Neural cell (in vitro differentiated cells): ENCODE results near the gene SKI. TPM values are rescaled to one million over a fixed set of nuclear protein-coding genes. Genes with fewer than 3 reads are reported as not detected.
A peak's percentile ranks its signal among the peaks of the same experiment; 100 is the strongest.

Source experiments
- H2AFZ ChIP-seq: fragments of 200-600, 300-800 bp; sonication (generic), shearing (Covaris generic); 2 replicates; pipeline ENCODE4 v1.6.0; 2014; ENCODE audit warnings: low read depth, mild to moderate bottlenecking, antibody characterized with exemption, low read length, moderate library complexity
- H3F3A ChIP-seq: fragments of 200-600 bp; shearing (Covaris generic); 2 replicates; pipeline ENCODE4 v1.6.1; 2016; ENCODE audit warnings: mild to moderate bottlenecking, moderate library complexity, mixed read lengths, antibody characterized with exemption, low read length; ENCODE audit not compliant: insufficient read depth, poor library complexity, severe bottlenecking
- H3K27ac ChIP-seq: fragments of 200-600, 300-800 bp; sonication (generic), shearing (Covaris generic); 2 replicates; pipeline ENCODE4 v1.5.1; 2014; ENCODE audit warnings: mild to moderate bottlenecking, low read length, moderate library complexity
- H3K27me3 ChIP-seq: fragments of 300-800, 200-600 bp; sonication (generic), shearing (Covaris generic); 2 replicates; pipeline ENCODE4 v1.6.0; 2014; ENCODE audit warnings: mild to moderate bottlenecking, low read depth, low read length, moderate library complexity; ENCODE audit not compliant: insufficient read depth
- H3K36me3 ChIP-seq: fragments of 300-800, 200-600 bp; sonication (generic), shearing (Covaris generic); 2 replicates; pipeline ENCODE4 v1.5.1; 2014; ENCODE audit warnings: mild to moderate bottlenecking, antibody characterized with exemption, low read length, moderate library complexity; ENCODE audit not compliant: insufficient read depth
- H3K4me2 ChIP-seq: fragments of 300-800, 200-600 bp; sonication (generic), shearing (Covaris generic); 2 replicates; pipeline ENCODE4 v1.6.0; 2014; ENCODE audit warnings: mild to moderate bottlenecking, low read length
- H3K4me3 ChIP-seq: fragments of 300-800, 200-600 bp; sonication (generic), shearing (Covaris generic); 2 replicates; pipeline ENCODE4 v1.5.1; 2014; ENCODE audit warnings: mild to moderate bottlenecking, low read length, moderate library complexity
- H3K79me2 ChIP-seq: fragments of 200-600 bp; shearing (Covaris generic); replicated peaks from 2 replicates; pipeline ENCODE4 v1.6.0; 2014; ENCODE audit warnings: mild to moderate bottlenecking, low read length, moderate library complexity; ENCODE audit not compliant: insufficient read depth
- H3K9ac ChIP-seq: fragments of 300-800, 200-600 bp; sonication (generic), shearing (Covaris generic); 2 replicates; pipeline ENCODE4 v1.6.1; 2016; ENCODE audit warnings: mild to moderate bottlenecking, low read length, mixed read lengths
- H3K9me2 ChIP-seq: fragments of 200-600 bp; shearing (Covaris generic); 2 replicates; pipeline ENCODE4 v1.6.1; 2016; ENCODE audit warnings: mild to moderate bottlenecking, low read length, mixed read lengths; ENCODE audit not compliant: insufficient read depth
- H3K9me3 ChIP-seq: fragments of 200-600, 300-800 bp; sonication (generic), shearing (Covaris generic); 2 replicates; pipeline ENCODE4 v1.6.1; 2016; ENCODE audit warnings: mild to moderate bottlenecking, mixed run types, low read length, moderate library complexity, mixed read lengths
- H4K20me1 ChIP-seq: fragments of 200-600 bp; shearing (Covaris generic); 2 replicates; pipeline ENCODE4 v1.6.1; 2016; ENCODE audit warnings: mild to moderate bottlenecking, mixed run types; ENCODE audit not compliant: insufficient read depth
- EP300 ChIP-seq: fragments of 450-650 bp; conservative IDR thresholded peaks from 2 replicates; pipeline ENCODE4 v1.6.1; 2014; ENCODE audit warnings: antibody characterized with exemption, mild to moderate bottlenecking, moderate library complexity; ENCODE audit not compliant: poor library complexity, severe bottlenecking
- EZH2 ChIP-seq: fragments of 200-600, 300-800 bp; shearing (Covaris generic), sonication (generic); IDR thresholded peaks from 2 replicates; pipeline ENCODE4 v1.6.1; 2014; ENCODE audit warnings: antibody characterized with exemption, low read length, borderline replicate concordance, mild to moderate bottlenecking; ENCODE audit not compliant: insufficient read depth, poor library complexity, severe bottlenecking
- MXI1 ChIP-seq: fragments of 450-650 bp; conservative IDR thresholded peaks from 2 replicates; pipeline ENCODE4 v1.6.1; 2014; ENCODE audit warnings: antibody characterized with exemption, mild to moderate bottlenecking; ENCODE audit not compliant: poor library complexity, severe bottlenecking
- POLR2AphosphoS5 ChIP-seq: IDR thresholded peaks from 2 replicates; pipeline ENCODE4 v1.6.1; 2012
- RAD21 ChIP-seq: fragments of 450-650 bp; conservative IDR thresholded peaks from 2 replicates; pipeline ENCODE4 v1.6.1; 2014; ENCODE audit warnings: antibody characterized with exemption, mild to moderate bottlenecking, moderate library complexity
- REST ChIP-seq: IDR thresholded peaks from 2 replicates; pipeline ENCODE4 v1.6.1; 2012; ENCODE audit warnings: borderline replicate concordance
- SMC3 ChIP-seq: fragments of 450-650 bp; conservative IDR thresholded peaks from 2 replicates; pipeline ENCODE4 v1.6.1; 2014; ENCODE audit warnings: antibody characterized with exemption, mild to moderate bottlenecking, moderate library complexity; ENCODE audit not compliant: poor library complexity
- TAF1 ChIP-seq: IDR thresholded peaks from 2 replicates; pipeline ENCODE4 v1.6.1; 2012; ENCODE audit warnings: low read depth
- polyA plus RNA-seq: library from polyadenylated mRNA; depleted of rRNA; stranded (reverse); fragments of >200 nt; gene quantifications from 2 replicates; pipeline ENCODE4 v1.2.3, GENCODE V29; 2014
- TF ChIP-seq, protein P1 (sequence below): fragments of 450-650 bp; IDR thresholded peaks from 2 replicates; pipeline ENCODE4 v1.5.1; 2014; ENCODE audit warnings: antibody characterized with exemption, mild to moderate bottlenecking, moderate library complexity; ENCODE audit not compliant: poor library complexity, severe bottlenecking

SKI gene
- polyA plus RNA-seq, 1 donor from 2014 or later: 4.1 TPM

DNA sequence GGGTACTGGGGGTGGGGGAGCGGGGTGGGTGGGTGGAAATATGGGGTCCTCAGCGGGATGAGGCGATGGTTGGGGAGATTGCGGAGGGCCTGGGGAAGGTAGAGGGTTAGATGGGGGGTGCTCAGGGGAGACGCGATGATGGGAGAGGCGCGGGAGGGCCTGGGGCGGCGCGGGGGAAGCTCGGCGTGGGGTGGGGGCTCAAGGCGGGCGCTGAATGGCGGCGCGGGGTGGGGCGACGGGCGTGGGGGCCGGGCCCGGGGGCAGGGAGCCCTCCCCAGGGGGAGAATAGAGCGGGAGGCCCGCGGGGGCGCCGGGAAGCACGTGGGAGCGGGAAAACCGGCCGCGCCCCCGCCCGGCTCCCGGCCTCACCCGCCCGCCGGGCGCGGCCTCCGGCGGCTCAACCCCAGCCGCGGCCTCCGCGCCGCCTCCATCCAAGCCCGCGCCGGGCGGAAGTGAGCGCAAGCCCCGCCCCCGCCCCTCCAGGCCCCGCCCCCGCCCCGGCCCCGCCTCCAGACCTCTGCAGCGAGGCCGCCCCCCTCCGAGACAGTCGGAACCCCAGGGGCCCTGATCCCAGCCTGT is 33.7 kb upstream of the SKI start, which contains the start of gene FAAP20:
Gene FAAP20 (minus strand): TSS at position 454 of the 579 bp plus-strand sequence. CDS start 23 bp downstream, at position 431.
- no peaks in the 10 kb centered on the region for H3F3A ChIP-seq
- H3K79me2 ChIP-seq: peaks cover 3% of the 10 kb centered on the region
- peak within 1 kb of the TSS; percentile 74 for H3K27ac ChIP-seq
- H4K20me1 ChIP-seq: no peaks in the 10 kb centered on the region
- no peaks in the 10 kb centered on the region for H3K9me3 ChIP-seq
- no peaks in the 10 kb centered on the region for H3K9me2 ChIP-seq
- no peaks in the 10 kb centered on the region for H3K36me3 ChIP-seq
- H3K4me2 ChIP-seq: peak within 1 kb of the TSS; percentile 76
- H3K4me3 ChIP-seq: peak within 1 kb of the TSS; percentile 80
- TF ChIP-seq REST (no peak), POLR2AphosphoS5 (peak; percentile 59), TAF1 (no peak)
- H3K27me3 ChIP-seq: no peaks in the 10 kb centered on the region
- peak within 1 kb of the TSS; percentile 80 for H2AFZ ChIP-seq
- H3K9ac ChIP-seq: peak within 1 kb of the TSS; percentile 82

DNA sequence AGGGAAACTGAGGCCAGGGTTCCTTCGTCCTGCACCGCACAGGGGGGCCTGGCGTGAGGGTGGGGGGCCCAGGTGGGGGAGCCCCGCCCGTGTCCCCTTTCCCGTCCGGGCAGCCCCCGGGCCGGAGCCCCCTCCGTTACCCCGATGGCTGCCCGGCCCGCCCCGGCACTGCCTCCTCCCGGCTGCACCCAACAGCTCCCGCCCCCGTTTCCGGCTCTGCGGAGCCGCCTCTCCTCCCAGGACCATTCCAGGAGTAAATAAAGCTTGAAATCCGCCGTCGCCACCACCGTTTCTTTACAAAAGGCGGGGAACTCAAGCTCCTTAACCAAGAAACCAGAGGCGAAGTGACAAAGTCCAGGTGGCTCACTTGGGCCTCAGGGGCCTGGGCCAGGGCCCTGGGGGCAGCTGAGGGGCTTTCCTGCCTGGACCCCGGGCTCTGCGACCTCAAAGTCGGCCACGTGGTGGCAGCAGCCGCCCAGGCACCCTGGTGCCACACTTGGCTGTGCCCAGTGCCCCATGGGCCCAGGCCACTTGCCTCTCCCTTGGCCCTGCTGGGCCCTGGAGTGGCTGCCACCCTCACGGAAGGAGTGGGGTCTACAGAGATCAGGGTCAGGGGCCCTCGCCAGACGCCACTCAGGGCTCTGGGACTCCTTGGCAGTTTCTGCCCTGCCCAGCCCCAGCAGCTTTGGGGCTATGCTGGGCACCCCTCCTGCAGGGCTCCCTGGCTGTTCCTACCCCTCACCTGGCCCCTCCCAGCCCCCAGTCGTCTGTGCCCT is 33.0 kb upstream of the SKI start:
- no peaks in the 10 kb centered on the region for H3K36me3 ChIP-seq
- H3K9ac ChIP-seq: peak overlapping the region; percentile 82
- peak overlapping the region; percentile 80 for H3K4me3 ChIP-seq
- peak overlapping the region; percentile 74 for H3K27ac ChIP-seq
- TF ChIP-seq POLR2AphosphoS5: no peak
- TF ChIP-seq, protein P1, sequence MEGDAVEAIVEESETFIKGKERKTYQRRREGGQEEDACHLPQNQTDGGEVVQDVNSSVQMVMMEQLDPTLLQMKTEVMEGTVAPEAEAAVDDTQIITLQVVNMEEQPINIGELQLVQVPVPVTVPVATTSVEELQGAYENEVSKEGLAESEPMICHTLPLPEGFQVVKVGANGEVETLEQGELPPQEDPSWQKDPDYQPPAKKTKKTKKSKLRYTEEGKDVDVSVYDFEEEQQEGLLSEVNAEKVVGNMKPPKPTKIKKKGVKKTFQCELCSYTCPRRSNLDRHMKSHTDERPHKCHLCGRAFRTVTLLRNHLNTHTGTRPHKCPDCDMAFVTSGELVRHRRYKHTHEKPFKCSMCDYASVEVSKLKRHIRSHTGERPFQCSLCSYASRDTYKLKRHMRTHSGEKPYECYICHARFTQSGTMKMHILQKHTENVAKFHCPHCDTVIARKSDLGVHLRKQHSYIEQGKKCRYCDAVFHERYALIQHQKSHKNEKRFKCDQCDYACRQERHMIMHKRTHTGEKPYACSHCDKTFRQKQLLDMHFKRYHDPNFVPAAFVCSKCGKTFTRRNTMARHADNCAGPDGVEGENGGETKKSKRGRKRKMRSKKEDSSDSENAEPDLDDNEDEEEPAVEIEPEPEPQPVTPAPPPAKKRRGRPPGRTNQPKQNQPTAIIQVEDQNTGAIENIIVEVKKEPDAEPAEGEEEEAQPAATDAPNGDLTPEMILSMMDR: peak; percentile 96
- TF ChIP-seq SMC3: peak; percentile 94
- TF ChIP-seq TAF1: no peak
- TF ChIP-seq EZH2: no peak
- peak; percentile 38 for TF ChIP-seq MXI1
- TF ChIP-seq RAD21: peak; percentile 97
- no peak for TF ChIP-seq EP300
- TF ChIP-seq REST: no peak
- no peaks in the 10 kb centered on the region for H4K20me1 ChIP-seq
- peak overlapping the region; percentile 76 for H3K4me2 ChIP-seq
- peaks cover 3% of the 10 kb centered on the region for H3K79me2 ChIP-seq
- H3K27me3 ChIP-seq: no peaks in the 10 kb centered on the region
- peak overlapping the region; percentile 80 for H2AFZ ChIP-seq
- H3F3A ChIP-seq: no peaks in the 10 kb centered on the region
- no peaks in the 10 kb centered on the region for H3K9me2 ChIP-seq
- no peaks in the 10 kb centered on the region for H3K9me3 ChIP-seq
